Memory B cell (primary cell): ENCODE results near the gene APOL1.
A peak's percentile ranks its signal among the peaks of the same experiment; 100 is the strongest.

Experiments
- ATAC-seq: fragments of 150-1000 bp; cut with Tn5 transposase; 2 replicates; pipeline ENCODE4 v1.10.0; 2021; ENCODE audit warnings: low read depth, mild to moderate bottlenecking, moderate library complexity
- DNase-seq, 2 donors: peaks; one replicate each; pipeline ENCODE4 v3.0.0; 2022; ENCODE audit warnings: low spot score in 2 of 2
- H3K27ac Mint-ChIP-seq: one replicate; pipeline ENCODE4 v1.8.0; 2022; ENCODE audit warnings: mild to moderate bottlenecking, moderate library complexity, mixed read lengths
- H3K27me3 Mint-ChIP-seq: one replicate; pipeline ENCODE4 v1.8.0; 2022; ENCODE audit warnings: mixed read lengths
- H3K36me3 Mint-ChIP-seq: one replicate; pipeline ENCODE4 v1.8.0; 2022; ENCODE audit warnings: mild to moderate bottlenecking, mixed read lengths
- H3K4me1 Mint-ChIP-seq: one replicate; pipeline ENCODE4 v1.8.0; 2022; ENCODE audit warnings: mixed read lengths
- H3K4me3 Mint-ChIP-seq: one replicate; pipeline ENCODE4 v1.8.0; 2022; ENCODE audit warnings: mild to moderate bottlenecking, moderate library complexity, mixed read lengths
- H3K9me3 Mint-ChIP-seq: one replicate; pipeline ENCODE4 v1.8.0; 2022; ENCODE audit warnings: mixed read lengths

APOL1 gene

GRCh38 chr22:36302439-36303114 is 49.6 kb downstream of the APOL1 start:
- Mint-ChIP-seq H3K27me3 (no peaks in the 10 kb centered on the region), H3K4me3 (no peak overlapping the region), H3K4me1 (peaks cover 10% of the 10 kb centered on the region), H3K27ac (peak overlapping the region; percentile 87), H3K9me3 (no peaks in the 10 kb centered on the region), H3K36me3 (peaks cover 32% of the 10 kb centered on the region)
- DNase-seq (no peak), ATAC-seq (no peak)

GRCh38 chr22:36303115-36303467 is 50.2 kb downstream of the APOL1 start:
- no peak overlapping the region for H3K4me3 Mint-ChIP-seq
- H3K4me1 Mint-ChIP-seq, result peaks cover 10% of the 10 kb centered on the region
- H3K9me3 Mint-ChIP-seq, result no peaks in the 10 kb centered on the region
- no peak overlapping the region for H3K27ac Mint-ChIP-seq
- no peaks in the 10 kb centered on the region for H3K27me3 Mint-ChIP-seq
- no peak for ATAC-seq
- no peak for DNase-seq
- H3K36me3 Mint-ChIP-seq, result peaks cover 29% of the 10 kb centered on the region

DNA sequence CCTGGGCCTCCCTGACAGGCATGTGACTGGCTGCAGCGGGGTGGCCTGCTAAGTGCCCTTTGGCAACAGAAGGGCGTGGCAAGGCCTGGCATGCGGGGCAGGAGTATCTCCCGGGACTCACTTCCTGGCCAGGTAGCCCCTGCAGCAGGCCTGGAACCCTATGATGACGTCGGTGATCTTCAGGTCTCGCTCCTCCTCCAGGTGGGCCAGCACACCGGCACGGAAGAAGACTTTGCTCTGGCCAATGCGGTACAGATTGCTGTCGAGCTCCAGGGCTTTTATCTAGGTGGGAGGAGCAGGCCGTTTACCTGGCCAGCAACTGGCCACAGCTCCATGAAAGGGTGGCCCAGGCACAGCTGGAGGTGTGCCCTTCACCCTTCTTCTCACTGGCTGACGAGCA is 50.9 kb downstream of the APOL1 start:
- DNase-seq (no peak), ATAC-seq (no peak)
- H3K36me3 Mint-ChIP-seq, result peaks cover 34% of the 10 kb centered on the region
- no peak overlapping the region for H3K4me3 Mint-ChIP-seq
- no peaks in the 10 kb centered on the region for H3K9me3 Mint-ChIP-seq
- H3K4me1 Mint-ChIP-seq, result peaks cover 10% of the 10 kb centered on the region
- H3K27me3 Mint-ChIP-seq, result no peaks in the 10 kb centered on the region
- H3K27ac Mint-ChIP-seq, result peak overlapping the region; percentile 89

DNA sequence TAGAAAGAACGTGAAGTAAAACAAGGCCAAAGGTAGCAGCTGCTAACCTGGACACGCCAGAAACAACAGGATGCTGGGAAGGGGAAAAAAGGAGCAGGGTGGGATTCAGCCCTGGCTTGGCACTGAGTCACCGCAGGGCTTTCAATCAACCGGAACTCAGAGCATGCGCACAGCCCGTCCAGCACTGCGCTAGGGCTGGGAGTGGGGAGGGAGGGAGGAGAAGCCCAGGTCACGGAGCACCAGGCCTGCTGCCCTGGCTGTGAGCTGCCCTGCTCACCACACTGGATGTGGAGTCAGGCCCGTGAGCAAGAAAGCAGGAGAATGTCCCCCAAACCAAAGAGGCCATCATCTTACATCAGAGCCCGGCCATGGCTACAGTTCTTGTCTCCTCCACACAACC is 51.5 kb downstream of the APOL1 start:
- H3K27ac Mint-ChIP-seq, result peak overlapping the region; percentile 89
- ATAC-seq (no peak), DNase-seq (no peak)
- peaks cover 10% of the 10 kb centered on the region for H3K4me1 Mint-ChIP-seq
- H3K9me3 Mint-ChIP-seq, result no peaks in the 10 kb centered on the region
- H3K27me3 Mint-ChIP-seq, result no peaks in the 10 kb centered on the region
- H3K4me3 Mint-ChIP-seq, result no peak overlapping the region
- H3K36me3 Mint-ChIP-seq, result peaks cover 38% of the 10 kb centered on the region

GRCh38 chr22:36305813-36306212 is 52.9 kb downstream of the APOL1 start:
- Mint-ChIP-seq H3K4me1 (peaks cover 10% of the 10 kb centered on the region), H3K27me3 (no peaks in the 10 kb centered on the region), H3K27ac (peak overlapping the region; percentile 17), H3K36me3 (peaks cover 39% of the 10 kb centered on the region), H3K4me3 (no peak overlapping the region), H3K9me3 (no peaks in the 10 kb centered on the region)
- DNase-seq (no peak), ATAC-seq (no peak)

- H3K4me3 Mint-ChIP-seq, result no peak overlapping the region
- ATAC-seq (no peak), DNase-seq (no peak)
- H3K9me3 Mint-ChIP-seq, result no peaks in the 10 kb centered on the region
- H3K27ac Mint-ChIP-seq, result peak overlapping the region; percentile 77
- H3K4me1 Mint-ChIP-seq, result peaks cover 9% of the 10 kb centered on the region
- H3K27me3 Mint-ChIP-seq, result no peaks in the 10 kb centered on the region
- H3K36me3 Mint-ChIP-seq, result peaks cover 38% of the 10 kb centered on the region
Observed at GRCh38 chr22:36306227-36306626, 53.3 kb downstream of the APOL1 start.

- H3K27ac Mint-ChIP-seq, result peak overlapping the region; percentile 79
- no peaks in the 10 kb centered on the region for H3K9me3 Mint-ChIP-seq
- ATAC-seq, result no peak
- DNase-seq, result no peak
- peaks cover 41% of the 10 kb centered on the region for H3K36me3 Mint-ChIP-seq
- no peaks in the 10 kb centered on the region for H3K27me3 Mint-ChIP-seq
- H3K4me3 Mint-ChIP-seq, result no peak overlapping the region
- H3K4me1 Mint-ChIP-seq, result peaks cover 2% of the 10 kb centered on the region
Observed at GRCh38 chr22:36308880-36309279, 55.9 kb downstream of the APOL1 start.

- Mint-ChIP-seq H3K4me3 (no peak overlapping the region), H3K27me3 (no peaks in the 10 kb centered on the region), H3K4me1 (peaks cover 7% of the 10 kb centered on the region), H3K9me3 (no peaks in the 10 kb centered on the region), H3K36me3 (peaks cover 31% of the 10 kb centered on the region), H3K27ac (no peak overlapping the region)
- DNase-seq (no peak), ATAC-seq (no peak)
Observed at GRCh38 chr22:36311386-36312085, 58.6 kb downstream of the APOL1 start.

DNA sequence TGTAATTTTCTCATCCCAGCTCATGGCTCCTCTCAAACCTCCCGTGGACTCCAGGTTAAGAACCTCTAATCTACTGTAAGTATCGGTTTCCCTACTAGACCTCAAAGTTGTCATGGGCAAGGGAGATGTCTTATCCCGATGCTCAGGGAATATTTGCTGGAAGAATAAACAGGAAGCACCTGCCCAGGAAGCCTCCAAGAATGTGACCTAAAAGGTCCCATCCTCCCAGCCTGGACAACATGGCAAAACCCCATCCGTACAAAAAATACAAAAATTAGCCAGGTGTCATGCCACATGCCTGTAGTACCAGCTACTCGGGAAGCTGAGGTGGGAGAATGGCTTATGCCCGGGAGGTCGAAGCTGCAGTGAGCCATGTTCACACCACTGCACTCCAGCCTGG is 62.4 kb downstream of the APOL1 start:
- Mint-ChIP-seq H3K36me3 (peaks cover 29% of the 10 kb centered on the region), H3K9me3 (no peaks in the 10 kb centered on the region), H3K4me1 (peaks cover 7% of the 10 kb centered on the region), H3K27ac (peak overlapping the region; percentile 35), H3K27me3 (no peaks in the 10 kb centered on the region), H3K4me3 (no peak overlapping the region)
- DNase-seq (no peak), ATAC-seq (no peak)

- H3K4me3 Mint-ChIP-seq, result no peak overlapping the region
- no peak for DNase-seq
- no peak overlapping the region for H3K27ac Mint-ChIP-seq
- no peaks in the 10 kb centered on the region for H3K9me3 Mint-ChIP-seq
- peaks cover 29% of the 10 kb centered on the region for H3K36me3 Mint-ChIP-seq
- no peaks in the 10 kb centered on the region for H3K27me3 Mint-ChIP-seq
- no peak for ATAC-seq
- peaks cover 7% of the 10 kb centered on the region for H3K4me1 Mint-ChIP-seq
Observed at GRCh38 chr22:36316419-36316818, 63.5 kb downstream of the APOL1 start.
